Caco-2 (cell line): ENCODE data around the gene NKAIN2. TPM values are rescaled to one million over a fixed set of nuclear protein-coding genes. Genes with fewer than 3 reads are reported as not detected.

Experiments used
- BruUV-seq: library from RNA; stranded (reverse); fragments of 400-500 nt; replicated peaks from 2 replicates; lab custom pipeline; 2021; lab: Mats Ljungman, UMichigan
- CTCF ChIA-PET: fragments of 300-600 bp; sonication (Branson Sonifier 250); formaldehyde crosslinking; loops from one replicate; lab custom pipeline; 2022; ENCODE audit warnings: antibody characterized with exemption; lab: Charles Lee
- POLR2A ChIA-PET: fragments of 300-600 bp; sonication (Branson Sonifier 250); formaldehyde crosslinking; loops from one replicate; lab custom pipeline; 2022; ENCODE audit warnings: antibody characterized with exemption; lab: Charles Lee
- DNase-seq, 2 experiments: peaks; one replicate each; pipeline versions ENCODE4 v3.0.0 to v3.0.0-alpha.2; 2020 to 2022
- H3K27me3 ChIP-seq: replicated peaks from 2 replicates; pipeline ENCODE4 v1.6.0; 2011; ENCODE audit warnings: low read length; ENCODE audit not compliant: control insufficient read depth, insufficient read depth
- H3K36me3 ChIP-seq: 2 replicates; pipeline ENCODE4 v1.5.1; 2011; ENCODE audit warnings: low read length; ENCODE audit not compliant: control insufficient read depth, insufficient read depth
- H3K4me1 ChIP-seq: fragments of 250-450 bp; sonication (Bioruptor Pico); 2 replicates; pipeline ENCODE4 v1.5.1; 2020; ENCODE audit warnings: mild to moderate bottlenecking
- H3K4me3 ChIP-seq: 2 replicates; pipeline ENCODE4 v1.5.1; 2011; ENCODE audit warnings: low read depth, mild to moderate bottlenecking, control low read depth, low read length
- H3K9me3 ChIP-seq: fragments of 250-450 bp; sonication (Bioruptor Pico); 2 replicates; pipeline ENCODE4 v1.5.1; 2020; ENCODE audit warnings: mild to moderate bottlenecking, moderate library complexity
- H3K27ac Mint-ChIP-seq: one replicate; pipeline ENCODE4 v1.8.0; 2022; ENCODE audit warnings: mixed read lengths; ENCODE audit not compliant: unreplicated experiment
- H3K27me3 Mint-ChIP-seq: one replicate; pipeline ENCODE4 v1.8.0; 2022; ENCODE audit warnings: mixed read lengths; ENCODE audit not compliant: insufficient read depth, unreplicated experiment
- H3K36me3 Mint-ChIP-seq: one replicate; pipeline ENCODE4 v1.8.0; 2022; ENCODE audit warnings: mild to moderate bottlenecking, mixed read lengths; ENCODE audit not compliant: insufficient read depth, unreplicated experiment
- H3K4me1 Mint-ChIP-seq: one replicate; pipeline ENCODE4 v1.8.0; 2022; ENCODE audit warnings: low read depth, mixed read lengths; ENCODE audit not compliant: unreplicated experiment
- H3K4me3 Mint-ChIP-seq: one replicate; pipeline ENCODE4 v1.8.0; 2022; ENCODE audit warnings: mild to moderate bottlenecking, moderate library complexity, mixed read lengths; ENCODE audit not compliant: unreplicated experiment
- H3K9me3 Mint-ChIP-seq: one replicate; pipeline ENCODE4 v1.8.0; 2022; ENCODE audit warnings: mixed read lengths; ENCODE audit not compliant: unreplicated experiment
- CTCF ChIP-seq, 2 experiments: fragments of 200-600 bp in 1 of 2; IDR thresholded peaks; 1 replicate in 1 of 2; 2 replicates in 1 of 2; pipeline versions ENCODE4 v1.5.1 to v1.8.0; 2011 to 2022; ENCODE audit warnings: antibody characterized with exemption in 1 of 2, control low read depth in 1 of 2, inconsistent platforms in 1 of 2, low read depth in 1 of 2, low read length in 1 of 2, mild to moderate bottlenecking in 1 of 2, moderate library complexity in 1 of 2; ENCODE audit not compliant: insufficient read depth in 1 of 2, severe bottlenecking in 1 of 2, unreplicated experiment in 1 of 2
- intact Hi-C: fragments of 100-400 bp; cut with micrococcal nuclease; formaldehyde crosslinking; loops from one replicate; pipeline ENCODE4 v1.10.0; 2022; ENCODE audit not compliant: unreplicated experiment
- total RNA-seq: library from RNA; stranded (reverse); gene quantifications from 2 replicates; pipeline ENCODE4 v1.2.3, GENCODE V29; 2022

The NKAIN2 gene
- total RNA-seq, 1 experiment from 2014 or later: not detected

- POLR2A ChIA-PET: no interaction called here
Measured at GRCh38 chr6:124777863-124778262, 974.2 kb downstream of the NKAIN2 start.

DNA sequence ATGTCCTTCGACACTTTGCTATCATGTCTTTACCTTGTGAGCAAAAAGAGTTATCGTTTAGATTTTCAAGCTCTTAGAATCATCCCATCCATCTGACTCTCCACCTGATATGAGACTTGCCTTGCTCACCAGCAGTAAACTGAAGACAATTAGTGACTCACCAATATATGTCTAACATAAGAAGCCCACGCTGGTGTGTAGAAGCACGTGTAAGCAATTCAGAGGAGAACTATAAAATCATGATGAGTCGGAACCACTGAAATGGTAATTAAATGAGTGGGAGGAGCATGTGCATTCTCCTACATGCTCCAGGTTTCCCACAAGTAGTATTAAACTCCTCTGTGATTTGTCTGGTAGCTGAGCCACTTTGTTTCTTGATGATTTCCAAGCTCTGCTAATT, 977.0 kb downstream of the NKAIN2 start:
- Histone ChIP-seq H3K27me3 (no peaks in the 10 kb centered on the region), H3K36me3 (no peaks in the 10 kb centered on the region), H3K9me3 (no peaks in the 10 kb centered on the region), H3K4me3 (no peak overlapping the region), H3K4me1 (no peaks in the 10 kb centered on the region)
- TF ChIP-seq CTCF (IDR thresholded peaks at IDR 0.05; ENCODE audit: insufficient read depth in 1 of 2, low read depth in 1 of 2, low read length in 1 of 2, severe bottlenecking in 1 of 2, unreplicated experiment in 1 of 2): no peak
- no peaks in the 10 kb centered on the region for H3K4me1 Mint-ChIP-seq
- H3K27ac Mint-ChIP-seq: no peak overlapping the region
- H3K9me3 Mint-ChIP-seq: no peaks in the 10 kb centered on the region
- H3K27me3 Mint-ChIP-seq: no peaks in the 10 kb centered on the region
- DNase-seq: no peak
- no peaks in the 10 kb centered on the region for H3K36me3 Mint-ChIP-seq
- H3K4me3 Mint-ChIP-seq: no peak overlapping the region
- BruUV-seq: no TSS peak
- ChIA-PET CTCF (no interaction called here), POLR2A (no interaction called here)
- intact Hi-C loops: no loop called here

More at GRCh38 chr6:124777863-124778262, 974.2 kb downstream of the NKAIN2 start:
- Histone ChIP-seq H3K27me3 (no peaks in the 10 kb centered on the region), H3K4me3 (no peak overlapping the region), H3K4me1 (no peaks in the 10 kb centered on the region), H3K9me3 (no peaks in the 10 kb centered on the region), H3K36me3 (no peaks in the 10 kb centered on the region)
- intact Hi-C loops: no loop called here
- H3K27me3 Mint-ChIP-seq: no peaks in the 10 kb centered on the region
- no TSS peak for BruUV-seq
- no peaks in the 10 kb centered on the region for H3K36me3 Mint-ChIP-seq
- no peak overlapping the region for H3K4me3 Mint-ChIP-seq
- no peak overlapping the region for H3K27ac Mint-ChIP-seq
- CTCF ChIA-PET: no interaction called here
- DNase-seq: no peak
- no peaks in the 10 kb centered on the region for H3K9me3 Mint-ChIP-seq
- TF ChIP-seq CTCF (IDR thresholded peaks at IDR 0.05; ENCODE audit: insufficient read depth in 1 of 2, low read depth in 1 of 2, low read length in 1 of 2, severe bottlenecking in 1 of 2, unreplicated experiment in 1 of 2): no peak
- no peaks in the 10 kb centered on the region for H3K4me1 Mint-ChIP-seq

GRCh38 chr6:124783344-124783743, 979.7 kb downstream of the NKAIN2 start:
- Mint-ChIP-seq H3K4me1 (no peaks in the 10 kb centered on the region), H3K36me3 (no peaks in the 10 kb centered on the region), H3K27me3 (peaks cover 8% of the 10 kb centered on the region), H3K27ac (no peak overlapping the region), H3K9me3 (no peaks in the 10 kb centered on the region), H3K4me3 (no peak overlapping the region)
- H3K9me3 ChIP-seq: no peaks in the 10 kb centered on the region
- no peak for TF ChIP-seq CTCF (IDR thresholded peaks at IDR 0.05; ENCODE audit: insufficient read depth in 1 of 2, low read depth in 1 of 2, low read length in 1 of 2, severe bottlenecking in 1 of 2, unreplicated experiment in 1 of 2)
- no peak overlapping the region for H3K4me3 ChIP-seq
- H3K4me1 ChIP-seq: no peaks in the 10 kb centered on the region
- CTCF ChIA-PET: no interaction called here
- no peaks in the 10 kb centered on the region for H3K27me3 ChIP-seq
- POLR2A ChIA-PET: no interaction called here
- H3K36me3 ChIP-seq: no peaks in the 10 kb centered on the region
- no TSS peak for BruUV-seq
- intact Hi-C loops: no loop called here
- DNase-seq: no peak
